8988T (cell line): Measurements from ENCODE around the gene E4F1.

Source experiments
- DNase-seq: peaks from one replicate; pipeline ENCODE4 v3.0.0; 2011

The E4F1 gene

GRCh38 chr16:2277466-2278271 is 54.3 kb downstream of the E4F1 start:
- no peak for DNase-seq

- DNase-seq, result peak; percentile 53
Observed at GRCh38 chr16:2278272-2278608, 54.8 kb downstream of the E4F1 start.

- no peak for DNase-seq
Observed at GRCh38 chr16:2278956-2279800, 55.8 kb downstream of the E4F1 start.

- DNase-seq, result no peak
Observed at GRCh38 chr16:2280461-2280860, 57.1 kb downstream of the E4F1 start.

GRCh38 chr16:2280981-2281542 is 57.7 kb downstream of the E4F1 start:
- DNase-seq, result no peak

GRCh38 chr16:2282262-2282661 is 58.9 kb downstream of the E4F1 start:
- DNase-seq, result no peak

- DNase-seq, result no peak
Observed at GRCh38 chr16:2282866-2283555, 59.6 kb downstream of the E4F1 start.

GRCh38 chr16:2284001-2284770 is 60.8 kb downstream of the E4F1 start:
- no peak for DNase-seq

- no peak for DNase-seq
Observed at GRCh38 chr16:2284797-2285576, 61.6 kb downstream of the E4F1 start.
